HG02938 (cell line): ENCODE data around the gene CNN3.

Experiments used
- ATAC-seq: cut with Tn5 transposase; IDR thresholded peaks from one replicate; pipeline ENCODE4 v1.9.1; 2021; ENCODE audit warnings: mild to moderate bottlenecking, moderate library complexity; ENCODE audit not compliant: unreplicated experiment

Gene CNN3

GRCh38 chr1:94926915-94927404, at the start of gene CNN3:
TSS of gene CNN3 (minus strand) at chr1:94927110. CDS start at chr1:94926894, 216 bp downstream.
- ATAC-seq, result peak; percentile 65

GRCh38 chr1:94974824-94975223, 47.9 kb upstream of the CNN3 start:
- ATAC-seq, result no peak

GRCh38 chr1:94974241-94974640, 47.3 kb upstream of the CNN3 start:
- ATAC-seq, result no peak

GRCh38 chr1:94973309-94973922, 46.5 kb upstream of the CNN3 start:
- no peak for ATAC-seq

GRCh38 chr1:94971491-94971924, 44.6 kb upstream of the CNN3 start:
- no peak for ATAC-seq

GRCh38 chr1:94970783-94971182, 43.9 kb upstream of the CNN3 start:
- no peak for ATAC-seq

- ATAC-seq, result no peak
These were observed 42.2 kb upstream of the CNN3 start for GRCh38 chr1:94969137-94969536.

GRCh38 chr1:94966033-94966432, 39.1 kb upstream of the CNN3 start:
- no peak for ATAC-seq

GRCh38 chr1:94963864-94964263, 37.0 kb upstream of the CNN3 start:
- ATAC-seq, result no peak

- peak; percentile 81 for ATAC-seq
These were observed 35.7 kb upstream of the CNN3 start for GRCh38 chr1:94962409-94963265.

GRCh38 chr1:94961988-94962387, 35.1 kb upstream of the CNN3 start:
- no peak for ATAC-seq

GRCh38 chr1:94961582-94961981, 34.7 kb upstream of the CNN3 start:
- no peak for ATAC-seq

- ATAC-seq, result no peak
These were observed 31.2 kb upstream of the CNN3 start for GRCh38 chr1:94958081-94958480.

- no peak for ATAC-seq
These were observed 29.1 kb upstream of the CNN3 start for GRCh38 chr1:94955767-94956632.

- ATAC-seq, result no peak
These were observed 27.6 kb upstream of the CNN3 start for GRCh38 chr1:94954263-94955220.

- ATAC-seq, result no peak
These were observed 26.8 kb upstream of the CNN3 start for GRCh38 chr1:94953746-94954145.

GRCh38 chr1:94953107-94953506, 26.2 kb upstream of the CNN3 start:
- ATAC-seq, result no peak

GRCh38 chr1:94952539-94952938, 25.6 kb upstream of the CNN3 start:
- no peak for ATAC-seq

GRCh38 chr1:94951509-94952208, 24.7 kb upstream of the CNN3 start:
- no peak for ATAC-seq
